ENCODE data around the gene CHD2.

CHD2 gene

GRCh38 chr15:93071469-93071936 lies 171.4 kb downstream of the CHD2 start:
- H3K4me3 ChIP-seq (ENCODE audit: low read depth, low read length) = peak overlapping the region; percentile 65
- in situ Hi-C loops (cut with HindIII; ENCODE audit: low sequenced_read_pairs) = no loop called here
- TF ChIP-seq CTCF (IDR thresholded peaks at IDR 0.05; ENCODE audit: low read depth, low read length) = no peak
- DNase-seq (ENCODE audit: low read depth, low spot score) = peak; percentile 20

- no peak for TF ChIP-seq CTCF (IDR thresholded peaks at IDR 0.05; ENCODE audit: low read depth, low read length)
- peak; percentile 68 for DNase-seq (ENCODE audit: low read depth, low spot score)
- in situ Hi-C loops (cut with HindIII; ENCODE audit: low sequenced_read_pairs) = no loop called here
- peak overlapping the region; percentile 65 for H3K4me3 ChIP-seq (ENCODE audit: low read depth, low read length)
Observed at GRCh38 chr15:93072011-93072410, 171.9 kb downstream of the CHD2 start.

GRCh38 chr15:93072411-93073394 lies 172.6 kb downstream of the CHD2 start:
- peak; percentile 70 for DNase-seq (ENCODE audit: low read depth, low spot score)
- H3K4me3 ChIP-seq (ENCODE audit: low read depth, low read length) = peak overlapping the region; percentile 65
- in situ Hi-C loops (cut with HindIII; ENCODE audit: low sequenced_read_pairs) = no loop called here
- TF ChIP-seq CTCF (IDR thresholded peaks at IDR 0.05; ENCODE audit: low read depth, low read length) = no peak

- H3K4me3 ChIP-seq (ENCODE audit: low read depth, low read length) = no peak overlapping the region
- TF ChIP-seq CTCF (IDR thresholded peaks at IDR 0.05; ENCODE audit: low read depth, low read length) = no peak
- in situ Hi-C loops (cut with HindIII; ENCODE audit: low sequenced_read_pairs) = no loop called here
- no peak for DNase-seq (ENCODE audit: low read depth, low spot score)
Observed at GRCh38 chr15:93073465-93073952, 173.4 kb downstream of the CHD2 start.

- no peak overlapping the region for H3K4me3 ChIP-seq (ENCODE audit: low read depth, low read length)
- no peak for DNase-seq (ENCODE audit: low read depth, low spot score)
- in situ Hi-C loops (cut with HindIII; ENCODE audit: low sequenced_read_pairs) = no loop called here
- TF ChIP-seq CTCF (IDR thresholded peaks at IDR 0.05; ENCODE audit: low read depth, low read length) = no peak
Observed at GRCh38 chr15:93074599-93074998, 174.5 kb downstream of the CHD2 start.

- no peak for DNase-seq (ENCODE audit: low read depth, low spot score)
- no peak for TF ChIP-seq CTCF (IDR thresholded peaks at IDR 0.05; ENCODE audit: low read depth, low read length)
- in situ Hi-C loops (cut with HindIII; ENCODE audit: low sequenced_read_pairs) = no loop called here
- no peak overlapping the region for H3K4me3 ChIP-seq (ENCODE audit: low read depth, low read length)
Observed at GRCh38 chr15:93076217-93076616, 176.1 kb downstream of the CHD2 start.
